ENCODE measurements around the gene CREBBP. TPM values are rescaled to one million over a fixed set of nuclear protein-coding genes. Genes with fewer than 3 reads are reported as not detected.

The CREBBP gene
- total RNA-seq, 4 donors from 2014 or later, result 76.3 to 152 (median 105) TPM

GRCh38 chr16:3832668-3833067 is 47.8 kb downstream of the CREBBP start:
- no peak for DNase-seq (ENCODE audit: low spot score in 2 of 2)
- Histone ChIP-seq H3K9me3 (no peaks in the 10 kb centered on the region), H3K4me3 (no peak overlapping the region), H3K36me3 (no peaks in the 10 kb centered on the region), H3K4me1 (no peaks in the 10 kb centered on the region), H3K27me3 (no peaks in the 10 kb centered on the region), H3K27ac (no peak overlapping the region)
- TF ChIP-seq, protein P1, sequence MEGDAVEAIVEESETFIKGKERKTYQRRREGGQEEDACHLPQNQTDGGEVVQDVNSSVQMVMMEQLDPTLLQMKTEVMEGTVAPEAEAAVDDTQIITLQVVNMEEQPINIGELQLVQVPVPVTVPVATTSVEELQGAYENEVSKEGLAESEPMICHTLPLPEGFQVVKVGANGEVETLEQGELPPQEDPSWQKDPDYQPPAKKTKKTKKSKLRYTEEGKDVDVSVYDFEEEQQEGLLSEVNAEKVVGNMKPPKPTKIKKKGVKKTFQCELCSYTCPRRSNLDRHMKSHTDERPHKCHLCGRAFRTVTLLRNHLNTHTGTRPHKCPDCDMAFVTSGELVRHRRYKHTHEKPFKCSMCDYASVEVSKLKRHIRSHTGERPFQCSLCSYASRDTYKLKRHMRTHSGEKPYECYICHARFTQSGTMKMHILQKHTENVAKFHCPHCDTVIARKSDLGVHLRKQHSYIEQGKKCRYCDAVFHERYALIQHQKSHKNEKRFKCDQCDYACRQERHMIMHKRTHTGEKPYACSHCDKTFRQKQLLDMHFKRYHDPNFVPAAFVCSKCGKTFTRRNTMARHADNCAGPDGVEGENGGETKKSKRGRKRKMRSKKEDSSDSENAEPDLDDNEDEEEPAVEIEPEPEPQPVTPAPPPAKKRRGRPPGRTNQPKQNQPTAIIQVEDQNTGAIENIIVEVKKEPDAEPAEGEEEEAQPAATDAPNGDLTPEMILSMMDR (IDR thresholded peaks at IDR 0.05), result no peak
- TF ChIP-seq POLR2AphosphoS5 (IDR thresholded peaks at IDR 0.05) (no peak), POLR2A (IDR thresholded peaks at IDR 0.05) (no peak), EP300 (IDR thresholded peaks at IDR 0.05) (no peak)
- 77% methylated on average over 4 of the region's 4 CpGs for WGBS

GRCh38 chr16:3830625-3831254 is 49.8 kb downstream of the CREBBP start:
- WGBS, result 97% methylated on average over 9 of the region's 9 CpGs
- TF ChIP-seq POLR2A (IDR thresholded peaks at IDR 0.05) (no peak), EP300 (IDR thresholded peaks at IDR 0.05) (no peak), POLR2AphosphoS5 (IDR thresholded peaks at IDR 0.05) (no peak)
- TF ChIP-seq, protein P1 (IDR thresholded peaks at IDR 0.05), result no peak
- Histone ChIP-seq H3K4me3 (no peak overlapping the region), H3K27me3 (no peaks in the 10 kb centered on the region), H3K9me3 (no peaks in the 10 kb centered on the region), H3K4me1 (peaks cover under 1% of the 10 kb centered on the region), H3K27ac (no peak overlapping the region), H3K36me3 (no peaks in the 10 kb centered on the region)
- no peak for DNase-seq (ENCODE audit: low spot score in 2 of 2)

DNA sequence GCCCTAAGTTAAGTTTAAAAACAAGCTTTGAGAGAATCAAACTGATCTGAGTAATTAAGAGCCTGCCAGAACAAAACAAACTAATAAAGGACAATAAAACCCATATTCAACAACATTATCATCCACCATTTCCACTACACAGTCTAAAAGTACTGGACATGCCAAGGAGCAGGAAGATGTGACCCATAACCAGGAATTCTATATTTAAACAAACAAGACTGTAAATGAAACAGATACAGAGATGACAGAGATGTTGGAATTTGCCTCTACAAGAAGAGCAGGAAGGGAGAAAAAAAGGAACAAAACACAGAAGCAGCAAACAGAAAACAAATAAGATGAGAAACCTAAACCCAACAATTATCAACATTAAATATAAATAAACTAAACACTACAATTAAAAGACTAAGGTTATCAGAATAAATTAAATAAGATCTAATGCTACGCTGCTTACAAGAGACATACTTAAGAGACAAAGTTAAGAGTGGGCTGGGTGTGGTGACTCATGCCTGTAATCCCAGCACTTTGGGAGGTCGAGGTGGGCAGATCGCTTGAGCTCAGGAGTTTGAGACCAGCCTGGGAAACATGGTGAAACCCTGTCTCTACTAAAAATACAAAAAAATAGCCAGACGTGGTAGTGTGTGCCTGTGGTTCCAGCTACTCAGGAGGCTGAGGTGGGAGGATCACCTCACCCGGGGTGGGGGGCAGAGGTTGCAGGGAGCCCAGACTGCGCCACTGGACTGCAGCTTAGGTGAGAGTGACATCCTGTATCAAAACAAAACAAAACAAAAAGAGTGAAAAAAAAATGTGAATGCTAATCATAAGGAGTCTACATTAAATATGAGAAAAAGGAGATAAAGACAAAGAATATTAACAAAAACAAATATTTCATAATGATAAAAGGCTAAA is 50.6 kb downstream of the CREBBP start:
- Histone ChIP-seq H3K4me1 (peaks cover 8% of the 10 kb centered on the region), H3K36me3 (no peaks in the 10 kb centered on the region), H3K27ac (no peak overlapping the region), H3K4me3 (no peak overlapping the region), H3K27me3 (no peaks in the 10 kb centered on the region), H3K9me3 (no peaks in the 10 kb centered on the region)
- 93% methylated on average over 6 of the region's 6 CpGs for WGBS
- TF ChIP-seq, protein P1 (IDR thresholded peaks at IDR 0.05), result no peak
- no peak for DNase-seq (ENCODE audit: low spot score in 2 of 2)

GRCh38 chr16:3825940-3826339 is 54.6 kb downstream of the CREBBP start:
- H3K4me1 ChIP-seq, result peaks cover 46% of the 10 kb centered on the region
- WGBS, result 80% methylated on average over 4 of the region's 4 CpGs
- no peaks in the 10 kb centered on the region for H3K36me3 ChIP-seq
- no peak for DNase-seq (ENCODE audit: low spot score in 2 of 2)
- H3K9me3 ChIP-seq, result no peaks in the 10 kb centered on the region
- no peak overlapping the region for H3K4me3 ChIP-seq
- H3K27me3 ChIP-seq, result no peaks in the 10 kb centered on the region
- TF ChIP-seq POLR2A (IDR thresholded peaks at IDR 0.05), result no peak
- TF ChIP-seq EP300 (IDR thresholded peaks at IDR 0.05), result no peak
- TF ChIP-seq, protein P1 (IDR thresholded peaks at IDR 0.05), result no peak
- H3K27ac ChIP-seq, result no peak overlapping the region

DNA sequence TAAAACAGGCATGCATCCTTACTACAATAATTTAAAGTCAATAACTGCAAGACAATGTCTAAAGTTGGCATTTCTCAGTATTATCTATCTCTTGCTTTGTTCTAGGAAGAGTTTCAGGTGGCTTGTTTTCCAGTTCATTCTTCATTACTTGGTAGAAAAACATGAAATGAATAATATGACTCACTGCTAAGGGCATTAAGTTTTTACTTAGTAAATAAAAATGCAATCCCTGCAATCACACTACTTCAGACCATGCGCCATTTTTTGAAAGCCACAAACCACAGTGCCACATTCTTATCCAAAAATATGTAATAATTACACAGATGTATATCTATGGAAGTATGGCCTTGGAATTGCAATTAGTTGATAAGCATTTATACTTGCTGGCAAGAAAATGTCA is 55.4 kb downstream of the CREBBP start:
- Histone ChIP-seq H3K9me3 (no peaks in the 10 kb centered on the region), H3K4me3 (no peak overlapping the region), H3K36me3 (no peaks in the 10 kb centered on the region), H3K4me1 (peaks cover 54% of the 10 kb centered on the region), H3K27me3 (no peaks in the 10 kb centered on the region), H3K27ac (no peak overlapping the region)
- no peak for DNase-seq (ENCODE audit: low spot score in 2 of 2)
- WGBS, result 69% methylated on average over 1 of the region's 1 CpG
- TF ChIP-seq, protein P1 (IDR thresholded peaks at IDR 0.05), result no peak
- TF ChIP-seq POLR2A (IDR thresholded peaks at IDR 0.05) (no peak), EP300 (IDR thresholded peaks at IDR 0.05) (no peak), POLR2AphosphoS5 (IDR thresholded peaks at IDR 0.05) (no peak)

All from suprapubic skin (tissue), 4 donors.